Activated CD4-positive, alpha-beta T cell treated with anti-CD3 and anti-CD28 coated beads, Interleukin-10, Interleukin-2, amounts not matched to agents 100 ng/mL and 50 ng/mL, durations not matched to agents 16 hours and 8 hours (primary cell): ENCODE measurements around the gene KIZ.

ENCODE experiments used
- DNase-seq: peaks from one replicate; pipeline ENCODE4 v3.0.0-alpha.2; 2020

The KIZ gene

GRCh38 chr20:21272279-21272678, 146.4 kb downstream of the KIZ start:
- DNase-seq, result no peak

GRCh38 chr20:21272679-21273078, 146.8 kb downstream of the KIZ start:
- no peak for DNase-seq

- DNase-seq, result no peak
These were observed 148.0 kb downstream of the KIZ start for GRCh38 chr20:21273755-21274386.

GRCh38 chr20:21278829-21279228, 152.9 kb downstream of the KIZ start:
- no peak for DNase-seq

GRCh38 chr20:21279706-21280521, 154.0 kb downstream of the KIZ start:
- no peak for DNase-seq

GRCh38 chr20:21280522-21281016, 154.7 kb downstream of the KIZ start:
- no peak for DNase-seq

- no peak for DNase-seq
These were observed 160.9 kb downstream of the KIZ start for GRCh38 chr20:21286775-21287174.

- DNase-seq, result no peak
These were observed 162.9 kb downstream of the KIZ start for GRCh38 chr20:21288587-21289370.

GRCh38 chr20:21289651-21290050, 163.8 kb downstream of the KIZ start:
- DNase-seq, result no peak

GRCh38 chr20:21291026-21291425, 165.1 kb downstream of the KIZ start:
- DNase-seq, result no peak

- no peak for DNase-seq
These were observed 168.9 kb downstream of the KIZ start for GRCh38 chr20:21294755-21295154.
